GM12878 (cell line): ENCODE measurements around the gene TTC5. TPM values are rescaled to one million over a fixed set of nuclear protein-coding genes. Genes with fewer than 3 reads are reported as not detected.

Experiments used
- ATAC-seq: fragments of 200-7000 bp; cut with Tn5 transposase; 3 replicates; pipeline ENCODE4 v1.9.1; 2020; ENCODE audit warnings: mild to moderate bottlenecking, moderate library complexity
- BruUV-seq: library from RNA; stranded (reverse); fragments of 400-500 nt; replicated peaks from 2 replicates; lab custom pipeline; 2021; lab: Mats Ljungman, UMichigan
- CTCF ChIA-PET: fragments of 300-600 bp; sonication (Branson Sonifier 250); formaldehyde crosslinking; extraction: SDS; loops from one replicate; lab custom pipeline; 2021; ENCODE audit warnings: inconsistent platforms; lab: Yijun Ruan, JAX
- POLR2A ChIA-PET: fragments of 350-600 bp; formaldehyde crosslinking; extraction: SDS; loops from one replicate; lab custom pipeline; 2021; ENCODE audit warnings: inconsistent platforms; lab: Charles Lee
- RAD21 ChIA-PET: fragments of 300-600 bp; sonication (Branson Sonifier 250); formaldehyde crosslinking; loops from one replicate; lab custom pipeline; 2023; ENCODE audit warnings: antibody characterized with exemption; ENCODE audit not compliant: unreplicated experiment; lab: Charles Lee
- SMC1A ChIA-PET: fragments of 300-600 bp; sonication (Branson Sonifier 250); formaldehyde crosslinking; loops from one replicate; lab custom pipeline; 2023; ENCODE audit not compliant: unreplicated experiment, uncharacterized antibody; lab: Charles Lee
- DNase-seq: peaks from one replicate; pipeline ENCODE4 v3.0.0-alpha.2; 2011; ENCODE audit warnings: low read depth, low spot score
- FAIRE-seq: peaks from 3 replicates; lab custom pipeline; 2011; peaks lifted over from hg19 to GRCh38; lab: Jason Lieb, UNC
- H2AFZ ChIP-seq: 2 replicates; pipeline ENCODE4 v1.6.0; 2011; ENCODE audit warnings: low read depth, low read length, control low read depth; ENCODE audit not compliant: control insufficient read depth
- H3K27ac ChIP-seq: 2 replicates; pipeline ENCODE4 v1.5.1; 2011; ENCODE audit warnings: control low read depth; ENCODE audit not compliant: control insufficient read depth, insufficient read depth
- H3K27me3 ChIP-seq, 2 experiments: replicated peaks in 1 of 2; 2 replicates each; pipeline versions ENCODE4 v1.6.0 to v1.6.1; 2011; ENCODE audit warnings: low read length in 1 of 2; ENCODE audit not compliant: control insufficient read depth in 2 of 2, insufficient read depth in 2 of 2
- H3K36me3 ChIP-seq, 2 experiments: 2 replicates each; pipeline ENCODE4 v1.5.1; 2011; ENCODE audit warnings: low read length in 1 of 2; ENCODE audit not compliant: control insufficient read depth in 2 of 2, insufficient read depth in 2 of 2
- H3K4me1 ChIP-seq: 2 replicates; pipeline ENCODE4 v1.6.1; 2011; ENCODE audit warnings: mild to moderate bottlenecking, low read length, moderate library complexity, mixed read lengths; ENCODE audit not compliant: control insufficient read depth, insufficient read depth
- H3K4me2 ChIP-seq: 2 replicates; pipeline ENCODE4 v1.6.0; 2011; ENCODE audit warnings: control low read depth; ENCODE audit not compliant: control insufficient read depth, insufficient read depth
- H3K4me3 ChIP-seq: fragments of 200-600 bp; sonication (generic); 2 replicates; pipeline ENCODE4 v1.5.1; 2016
- H3K79me2 ChIP-seq: 2 replicates; pipeline ENCODE4 v1.6.0; 2011; ENCODE audit warnings: low read length; ENCODE audit not compliant: control insufficient read depth, insufficient read depth
- H3K9ac ChIP-seq: 2 replicates; pipeline ENCODE4 v1.8.0; 2011; ENCODE audit warnings: low read length, control low read depth, mixed read lengths; ENCODE audit not compliant: control insufficient read depth, insufficient read depth
- H3K9me3 ChIP-seq: replicated peaks from 3 replicates; pipeline ENCODE4 v1.5.1; 2011; ENCODE audit warnings: mild to moderate bottlenecking, low read length; ENCODE audit not compliant: control insufficient read depth, insufficient read depth
- H4K20me1 ChIP-seq: 2 replicates; pipeline ENCODE4 v1.6.0; 2011; ENCODE audit not compliant: control insufficient read depth, insufficient read depth
- ATF7 ChIP-seq: fragments of 450-650 bp; IDR thresholded peaks from 2 replicates; pipeline ENCODE4 v1.6.1; 2016; ENCODE audit warnings: low read depth, mild to moderate bottlenecking
- CUX1 ChIP-seq: IDR thresholded peaks from 2 replicates; pipeline ENCODE4 v1.6.1; 2012; ENCODE audit warnings: improper control_type of control experiment, low read depth, low read length; ENCODE audit not compliant: insufficient replicate concordance
- JUNB ChIP-seq: IDR thresholded peaks from 2 replicates; pipeline ENCODE4 v1.6.1; 2016; ENCODE audit warnings: antibody characterized with exemption, mild to moderate bottlenecking
- KAT2A ChIP-seq: conservative IDR thresholded peaks from 2 replicates; pipeline ENCODE4 v1.6.1; 2011; ENCODE audit warnings: low read depth, low read length; ENCODE audit not compliant: control insufficient read depth
- KDM1A ChIP-seq: fragments of 200-600 bp; sonication (generic); IDR thresholded peaks from 2 replicates; pipeline ENCODE4 v1.6.1; 2016; ENCODE audit warnings: borderline replicate concordance
- SKIL ChIP-seq: fragments of 450-650 bp; IDR thresholded peaks from 2 replicates; pipeline ENCODE4 v1.6.1; 2017; ENCODE audit warnings: mild to moderate bottlenecking, low read depth, inconsistent platforms; ENCODE audit not compliant: poor library complexity, severe bottlenecking
- ZNF217 ChIP-seq: fragments of 450-650 bp; IDR thresholded peaks from 2 replicates; pipeline ENCODE4 v1.6.1; 2017; ENCODE audit warnings: antibody characterized with exemption, mild to moderate bottlenecking
- ZSCAN29 ChIP-seq: fragments of 450-650 bp; IDR thresholded peaks from 2 replicates; pipeline ENCODE4 v1.6.1; 2017; ENCODE audit warnings: mild to moderate bottlenecking, moderate library complexity
- WGBS: methylation state at CpG from one replicate; pipeline ENCODE4 v1.1.6; 2016; ENCODE audit warnings: low lambda C conversion rate; ENCODE audit not compliant: insufficient replicate concordance, insufficient coverage; ENCODE audit errors: missing lambda C conversion rate; 5-methylcytosine and 5-hydroxymethylcytosine counted together
- in situ Hi-C: fragments of 300-500 bp; cut with MboI; formaldehyde crosslinking; loops from 9 replicates; pipeline ENCODE4 v1.14.3; 2018; ENCODE audit warnings: mixed read lengths
- intact Hi-C: fragments of 100-400 bp; cut with micrococcal nuclease; formaldehyde crosslinking; loops from one replicate; pipeline ENCODE4 v1.14.2; 2022; ENCODE audit not compliant: unreplicated experiment
- polyA plus RNA-seq, 11 experiments: library from polyadenylated mRNA; depleted of rRNA in 4 of 11; unstranded in 6 of 11; stranded (reverse) in 5 of 11; fragments of >200 nt; fragmentation: Nextera tagmentation in 4 of 11; fragmentation: Illumina TruSeq in 1 of 11; extraction: Ambion mirVana in 4 of 11; extraction: Trizol in 1 of 11; gene quantifications; 1 replicate in 1 of 11; 2 replicates in 10 of 11; pipeline versions ENCODE4 v1.2.1 to v1.2.3, GENCODE V29; 2011 to 2016; ENCODE audit warnings: inconsistent platforms in 2 of 11, missing spikeins in 2 of 11, low read depth in 1 of 11
- total RNA-seq, 4 experiments: library from RNA; depleted of rRNA in 3 of 4; stranded (reverse); fragments of >200 nt in 3 of 4; fragmentation: Illumina TruSeq in 1 of 4; extraction: Trizol in 1 of 4; gene quantifications; 2 replicates each; pipeline versions ENCODE4 v1.2.1 to v1.2.3, GENCODE V29; 2013 to 2021

TTC5 gene
- total and polyA plus RNA-seq, 10 of the 15 experiments (the other 5 are each of a cell fraction or from before 2014, with no cell fraction given) = 6.9 to 21.6 (median 13.5) TPM

- Histone ChIP-seq H3K4me1 (peaks cover 6% of the 10 kb centered on the region; the same call in 1 of the 2 replicates), H2AFZ (peak overlapping the region; percentile 81), H3K4me3 (peak overlapping the region; percentile 82; the same call in 1 of the 2 replicates), H3K27ac (peak overlapping the region; percentile 85), H3K4me2 (peak overlapping the region; percentile 89), H4K20me1 (no peaks in the 10 kb centered on the region), H3K79me2 (peaks cover 43% of the 10 kb centered on the region), H3K27me3 (no peaks in the 10 kb centered on the region)
- DNase-seq (no peak), ATAC-seq (no peak), FAIRE-seq (no peak)
- ChIA-PET SMC1A (interaction anchor here (0.6 to 3.3 kb wide), 12 partner anchors 9 to 340 kb away, joined by 3 to 58 read pairs (median 4); partner anchors contain the start of genes APEX1, PARP2 and TEP1), RAD21 (interaction anchor here (0.6 to 3.5 kb wide), 7 partner anchors 9 to 348 kb away, joined by 3 to 49 read pairs (median 4); partner anchors contain the start of genes PARP2 and PIP4P1)
- in situ Hi-C loops = loop anchor here (5.0 kb wide), 1 partner anchor 349 kb away; the partner anchor contains the start of gene RNASE4
- intact Hi-C loops = loop anchor here (2.0 kb wide), 1 partner anchor 127 kb away; the partner anchor contains the start of gene PIP4P1
- no TSS peak for BruUV-seq
- TF ChIP-seq ZNF217 (0 out of 2 replicates have a peak, but pooled peaks have one; percentile 15), JUNB (peak; percentile 7), CUX1 (peak; percentile 31), KAT2A (no peak), KDM1A (no peak), SKIL (peak; percentile 52), ATF7 (no peak), ZSCAN29 (no peak)
- TF ChIP-seq, all 136 proteins: peak for 4
- H3K9ac ChIP-seq = no peak overlapping the region; the same call in 1 of the 2 replicates
- H3K36me3 ChIP-seq = peaks cover 0 to 4% of the 10 kb centered on the region in 2 experiments; a peak in 1 of 4 replicates
- WGBS = 0% methylated on average over 3 of the region's 3 CpGs
- H3K9me3 ChIP-seq = no peaks in the 10 kb centered on the region
- CTCF ChIA-PET = interaction anchor here (0.9 to 11.3 kb wide), 10 partner anchors 9 to 331 kb away, joined by 3 to 216 read pairs (median 4); partner anchors contain the start of genes PARP2, TEP1 and TTC5
- POLR2A ChIA-PET = interaction anchor here (0.7 to 7.4 kb wide), 7 partner anchors 9 to 332 kb away, joined by 3 to 96 read pairs (median 3); partner anchors contain the start of genes APEX1, OSGEP, PARP2 and PIP4P1
Measured at GRCh38 chr14:20333494-20333841, 27.7 kb upstream of the TTC5 start.
